ENCODE measurements around the gene GIMAP7.
"Not testable (repeated sequence)": the region's sequence is repeated elsewhere in the genome, so short reads cannot be mapped to it uniquely, and the experiment has no call there.

The GIMAP7 gene

DNA sequence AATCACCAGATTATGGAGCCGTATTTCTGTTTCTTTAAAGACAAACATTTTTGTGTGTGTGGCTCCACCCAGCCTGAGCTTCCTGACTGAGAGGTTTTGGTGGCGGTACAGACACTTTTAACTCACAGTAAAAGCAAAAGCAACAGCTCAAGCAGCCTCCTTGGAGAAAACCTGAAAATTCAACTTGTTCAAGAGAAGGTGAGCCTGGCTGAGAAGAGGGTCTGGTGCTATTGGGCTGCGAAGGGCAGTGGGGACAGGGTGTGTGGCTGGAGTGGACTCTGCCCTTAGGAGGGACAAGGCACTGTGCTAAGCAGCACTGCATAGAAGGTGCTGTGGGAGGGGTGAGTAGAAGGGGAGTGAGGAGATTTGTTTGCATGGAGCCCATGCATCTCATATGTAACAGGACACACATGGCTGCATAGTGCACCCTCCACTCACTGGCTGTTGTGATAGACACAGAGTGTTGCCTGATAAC lies at the start of gene GIMAP7:
TSS of gene GIMAP7 (plus strand) at position 125 of the 475 bp plus-strand sequence. CDS start 5,103 bp downstream, outside the sequence.
- no peak for DNase-seq (ENCODE audit: low read depth)

DNA sequence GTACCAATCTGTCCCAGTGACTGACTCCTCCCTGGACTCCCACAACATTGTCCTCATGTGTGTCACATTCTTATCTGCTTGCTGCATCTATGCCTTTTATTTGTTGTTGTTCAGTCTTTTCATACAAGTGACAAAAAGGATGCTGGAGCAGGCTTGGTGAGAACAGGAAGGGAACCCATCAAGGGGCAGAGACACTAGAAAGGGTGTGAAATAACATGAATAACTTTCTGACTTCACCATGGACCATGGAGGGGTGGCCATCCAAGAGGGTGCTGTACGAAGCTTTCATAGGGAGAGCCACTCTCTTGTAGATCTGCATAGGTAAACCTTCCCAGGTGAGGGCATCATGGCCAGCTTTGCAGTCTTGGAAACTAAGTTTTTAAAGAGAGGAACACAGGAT lies 49.7 kb upstream of the GIMAP7 start:
- no peak for DNase-seq (ENCODE audit: low read depth)

DNA sequence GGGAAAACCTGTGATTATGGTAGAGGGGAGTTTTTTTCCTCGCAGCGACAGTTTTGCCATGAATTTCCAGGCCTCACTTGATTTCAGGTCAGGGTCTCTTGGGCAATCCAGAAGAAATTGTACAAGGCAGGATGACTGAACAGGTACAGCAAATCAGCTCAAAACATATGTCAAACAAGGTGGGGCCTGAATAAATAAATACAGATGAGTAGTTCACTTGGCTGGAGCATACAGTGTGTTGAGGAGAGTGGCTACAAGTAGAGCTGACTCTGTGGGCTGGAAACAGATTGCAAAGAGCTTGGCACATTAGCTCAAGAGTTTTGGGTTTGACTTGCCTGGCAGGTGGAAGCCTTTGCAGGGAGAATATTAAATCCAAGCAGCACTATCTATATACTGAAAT lies 49.3 kb upstream of the GIMAP7 start:
- no peak for DNase-seq (ENCODE audit: low read depth)

DNA sequence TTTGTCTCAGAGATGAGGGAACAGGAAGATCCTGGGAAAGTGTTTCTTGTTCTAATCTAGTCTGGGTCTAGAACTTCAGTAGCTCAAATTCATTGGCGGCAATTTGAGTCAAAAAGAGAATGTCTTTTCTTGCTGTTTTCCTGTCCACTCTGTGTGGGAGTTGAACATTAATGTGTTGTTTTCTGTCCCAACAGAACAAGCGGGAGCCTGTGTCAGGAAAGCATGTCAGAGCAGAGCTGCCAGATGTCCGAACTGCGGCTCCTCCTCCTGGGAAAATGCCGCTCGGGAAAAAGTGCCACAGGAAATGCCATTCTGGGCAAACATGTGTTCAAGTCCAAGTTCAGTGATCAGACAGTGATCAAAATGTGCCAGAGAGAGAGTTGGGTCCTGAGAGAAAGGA lies 48.2 kb upstream of the GIMAP7 start:
- DNase-seq (ENCODE audit: low read depth): no peak

- DNase-seq (ENCODE audit: low read depth): no peak
Observed at GRCh38 chr7:150468241-150468640, 46.4 kb upstream of the GIMAP7 start.

- no peak for DNase-seq (ENCODE audit: low read depth)
Observed at GRCh38 chr7:150471886-150472285, 42.8 kb upstream of the GIMAP7 start.

DNA sequence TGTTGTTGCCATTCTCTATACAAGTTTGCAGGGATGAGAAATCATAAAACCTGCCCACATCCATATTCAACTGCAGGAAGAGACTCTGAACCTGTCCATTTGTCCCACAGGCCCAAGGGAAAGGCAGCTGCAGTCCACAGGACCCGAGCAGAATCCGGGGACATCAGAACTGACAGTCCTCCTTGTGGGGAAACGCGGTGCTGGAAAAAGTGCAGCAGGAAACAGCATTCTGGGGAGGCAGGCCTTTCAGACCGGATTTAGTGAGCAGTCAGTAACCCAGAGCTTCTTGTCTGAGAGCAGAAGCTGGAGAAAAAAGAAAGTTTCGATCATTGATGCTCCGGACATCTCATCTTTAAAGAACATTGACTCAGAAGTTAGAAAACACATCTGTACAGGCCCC lies 40.8 kb upstream of the GIMAP7 start:
- no peak for DNase-seq (ENCODE audit: low read depth)

DNA sequence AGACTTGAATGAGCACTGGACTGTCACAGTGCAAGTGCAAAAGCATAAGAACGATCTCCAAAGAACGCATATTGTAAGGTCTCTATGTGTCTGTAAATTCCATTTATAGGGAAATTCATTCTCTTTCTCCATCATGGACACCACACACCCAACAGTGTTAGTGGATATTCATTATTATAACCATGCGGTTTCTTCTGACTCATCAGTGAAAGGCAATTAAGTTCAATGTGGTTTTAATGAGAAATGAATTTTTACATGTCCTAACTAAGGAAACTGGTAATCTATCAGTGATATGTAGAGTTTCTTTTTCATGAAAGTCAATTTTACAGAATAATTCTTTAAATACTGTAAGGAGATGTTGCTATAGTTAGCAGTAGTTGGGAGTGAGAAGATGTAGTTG lies 38.4 kb upstream of the GIMAP7 start:
- no peak for DNase-seq (ENCODE audit: low read depth)

DNA sequence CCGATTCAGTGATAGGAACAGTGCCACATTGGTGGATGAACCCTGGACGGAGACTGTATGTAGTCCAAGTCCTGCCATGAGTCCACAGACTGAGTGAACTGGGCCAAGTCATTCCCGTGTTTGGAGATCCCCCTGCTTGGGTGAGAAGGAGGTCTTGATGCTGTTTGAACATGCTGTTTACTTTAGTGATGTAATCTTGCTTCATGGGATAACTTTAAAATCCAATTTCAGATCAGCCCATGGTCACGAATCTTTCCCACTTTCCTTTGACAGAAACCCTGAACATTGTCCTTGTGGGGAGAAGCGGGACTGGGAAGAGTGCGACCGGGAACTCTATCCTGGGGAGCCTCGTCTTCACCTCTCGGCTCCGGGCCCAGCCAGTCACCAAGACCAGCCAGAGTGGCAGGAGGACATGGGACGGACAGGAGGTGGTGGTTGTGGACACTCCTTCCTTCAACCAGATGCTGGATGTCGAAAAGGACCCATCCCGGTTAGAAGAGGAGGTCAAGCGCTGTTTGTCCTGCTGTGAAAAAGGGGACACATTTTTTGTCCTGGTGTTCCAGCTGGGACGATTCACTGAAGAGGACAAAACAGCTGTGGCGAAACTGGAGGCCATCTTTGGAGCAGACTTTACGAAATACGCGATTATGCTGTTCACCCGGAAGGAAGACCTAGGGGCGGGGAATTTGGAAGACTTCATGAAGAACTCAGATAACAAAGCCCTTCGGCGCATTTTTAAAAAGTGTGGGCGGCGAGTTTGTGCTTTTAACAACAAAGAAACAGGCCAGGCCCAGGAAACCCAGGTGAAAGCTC lies 37.6 kb upstream of the GIMAP7 start:
- no peak for DNase-seq (ENCODE audit: low read depth)

DNA sequence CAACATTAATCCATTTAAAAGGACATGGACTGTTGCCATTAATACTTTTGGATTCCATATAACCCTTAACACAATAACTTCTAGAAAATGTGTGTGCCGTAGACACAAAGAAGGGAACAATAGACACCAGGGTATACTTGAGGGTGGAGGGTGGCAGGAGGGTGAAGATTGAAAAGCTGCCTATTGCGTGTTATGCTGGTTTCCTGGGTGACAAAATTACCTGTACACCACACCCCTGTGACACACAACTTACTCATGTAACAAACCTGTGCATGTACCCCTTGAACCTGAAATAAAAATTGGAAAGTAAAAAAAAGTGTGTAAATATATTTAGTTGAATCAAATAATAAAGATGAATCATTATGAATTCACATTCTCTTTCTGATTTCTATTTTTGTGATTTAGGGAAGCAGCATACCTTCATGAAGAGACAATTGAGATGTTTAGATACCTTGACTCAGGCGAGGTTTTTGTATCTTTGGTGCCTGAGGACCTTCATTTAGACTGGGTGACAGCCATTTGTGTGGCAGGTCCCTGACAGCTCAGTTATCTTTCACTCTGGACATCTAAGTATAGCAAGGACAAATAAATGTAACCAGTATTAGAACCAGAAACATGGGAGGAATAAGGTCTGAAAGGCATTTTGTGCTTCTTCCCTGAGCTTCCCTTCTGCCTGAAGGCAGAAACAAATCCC lies 35.5 kb upstream of the GIMAP7 start:
- no peak for DNase-seq (ENCODE audit: low read depth)

GRCh38 chr7:150481186-150481920 lies 33.3 kb upstream of the GIMAP7 start:
- no peak for DNase-seq (ENCODE audit: low read depth)

DNA sequence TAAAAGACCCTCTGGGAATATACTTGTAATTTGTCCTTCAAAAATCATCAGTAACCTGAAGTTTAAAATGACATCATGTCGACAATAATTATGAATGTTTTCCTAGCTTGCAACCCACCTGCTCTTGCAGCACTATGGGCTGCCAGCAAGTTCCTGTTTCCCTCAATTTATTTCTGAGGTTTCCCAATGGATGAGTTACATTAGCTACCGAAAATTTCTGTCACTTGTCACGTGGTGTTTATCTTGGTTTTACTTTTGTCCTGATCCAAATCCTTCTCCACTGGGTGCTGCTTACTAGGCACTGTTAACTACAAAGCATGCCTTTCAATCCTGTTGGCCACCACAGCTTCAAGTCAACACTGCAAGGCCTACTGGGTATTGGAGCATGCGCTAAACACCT lies 32.8 kb upstream of the GIMAP7 start:
- DNase-seq (ENCODE audit: low read depth): no peak

GRCh38 chr7:150483514-150483913 lies 31.2 kb upstream of the GIMAP7 start:
- DNase-seq (ENCODE audit: low read depth): not testable (repeated sequence)

- not testable (repeated sequence) for DNase-seq (ENCODE audit: low read depth)
Observed at GRCh38 chr7:150484071-150484470, 30.6 kb upstream of the GIMAP7 start.

GRCh38 chr7:150487625-150488024 lies 27.0 kb upstream of the GIMAP7 start:
- no peak for DNase-seq (ENCODE audit: low read depth)

DNA sequence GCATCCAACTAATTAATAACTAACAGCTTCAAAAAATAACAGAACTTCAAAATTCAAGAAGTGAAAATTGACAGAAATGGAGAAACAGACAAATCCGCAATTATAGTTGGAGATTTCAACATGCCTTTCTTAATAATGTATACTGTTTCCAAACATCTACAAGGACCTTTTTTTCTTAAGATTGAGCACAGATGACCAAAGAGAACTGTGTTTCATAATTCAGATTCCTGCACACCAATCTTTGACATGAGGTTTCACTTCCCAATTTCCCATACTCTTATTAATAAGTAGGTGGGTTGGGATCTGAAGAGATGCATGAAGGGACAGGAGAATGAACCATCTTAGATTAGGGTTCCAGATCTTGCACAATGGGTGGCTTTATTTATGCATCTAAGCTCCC lies 24.9 kb upstream of the GIMAP7 start:
- no peak for DNase-seq (ENCODE audit: low read depth)

DNA sequence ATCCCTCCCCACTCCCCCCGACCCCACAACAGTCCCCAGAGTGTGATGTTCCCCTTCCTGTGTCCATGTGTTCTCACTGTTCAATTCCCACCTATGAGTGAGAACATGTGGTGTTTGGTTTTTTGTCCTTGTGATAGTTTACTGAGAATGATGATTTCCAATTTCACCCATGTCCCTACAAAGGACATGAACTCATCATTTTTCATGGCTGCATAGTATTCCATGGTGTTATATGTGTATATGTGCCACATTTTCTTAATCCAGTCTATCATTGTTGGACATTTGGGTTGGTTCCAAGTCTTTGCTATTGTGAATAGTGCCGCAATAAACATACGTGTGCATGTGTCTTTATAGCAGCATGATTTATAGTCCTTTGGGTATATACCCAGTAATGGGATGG lies 21.2 kb upstream of the GIMAP7 start:
- not testable (repeated sequence) for DNase-seq (ENCODE audit: low read depth)

DNA sequence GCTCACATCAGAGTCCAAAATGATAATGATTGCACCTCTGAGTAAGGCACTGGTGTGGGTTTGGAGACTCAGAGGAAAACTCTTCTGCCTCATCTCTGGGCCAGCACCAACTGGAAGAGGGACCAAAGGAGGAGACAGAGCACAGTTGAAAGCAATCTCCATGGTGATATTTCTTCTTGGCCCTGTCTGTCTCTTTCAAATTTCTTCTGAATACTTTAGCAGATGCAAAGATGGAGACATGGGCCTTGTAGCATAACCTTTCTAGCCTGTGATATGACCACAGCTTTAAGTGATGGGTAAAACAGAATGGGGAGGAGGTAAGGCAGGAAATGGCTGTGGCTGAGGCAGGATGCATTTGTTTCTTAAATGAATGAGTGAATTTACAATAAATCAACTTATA lies 12.2 kb upstream of the GIMAP7 start:
- DNase-seq (ENCODE audit: low read depth): no peak

DNA sequence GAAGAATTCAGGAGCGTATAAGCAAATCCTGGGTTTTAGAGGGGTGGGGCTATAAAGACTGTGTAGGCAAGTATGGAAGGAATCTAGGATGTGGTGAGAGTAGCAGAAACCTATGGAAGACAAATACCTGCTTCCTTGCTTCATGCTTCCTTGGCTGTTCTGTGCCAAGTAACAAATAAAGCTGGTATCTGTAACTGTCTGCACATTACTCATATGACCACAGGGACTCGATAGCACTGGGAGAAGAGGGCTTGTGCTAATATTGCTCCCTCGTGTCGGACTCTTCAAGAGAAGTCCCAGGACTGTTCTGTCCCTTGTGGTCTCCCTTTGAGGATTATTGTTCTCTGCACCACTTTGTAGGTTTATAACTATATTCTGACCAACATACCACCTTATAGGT lies 11.5 kb upstream of the GIMAP7 start:
- no peak for DNase-seq (ENCODE audit: low read depth)

DNA sequence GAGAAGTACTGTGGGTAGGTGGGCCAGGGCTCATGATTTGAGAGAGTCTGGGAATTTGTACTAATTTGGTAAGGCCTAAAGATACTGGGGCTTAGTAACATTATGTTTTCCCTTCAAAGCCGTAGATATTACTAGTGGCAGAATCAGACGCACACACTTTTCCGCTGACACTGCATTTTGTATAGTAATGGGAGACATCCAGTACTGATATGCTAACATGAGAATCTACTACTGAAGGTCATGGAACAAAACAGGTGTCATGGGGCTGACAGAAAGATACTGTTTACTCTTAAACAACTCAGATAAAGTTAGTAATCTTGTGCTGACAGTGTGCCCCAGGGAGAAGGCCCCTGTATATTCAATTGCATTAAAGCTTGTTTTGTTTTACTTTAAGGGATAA lies 11.1 kb upstream of the GIMAP7 start:
- no peak for DNase-seq (ENCODE audit: low read depth)

GRCh38 chr7:150507947-150508602 lies 6.6 kb upstream of the GIMAP7 start:
- DNase-seq (ENCODE audit: low read depth): no peak

DNA sequence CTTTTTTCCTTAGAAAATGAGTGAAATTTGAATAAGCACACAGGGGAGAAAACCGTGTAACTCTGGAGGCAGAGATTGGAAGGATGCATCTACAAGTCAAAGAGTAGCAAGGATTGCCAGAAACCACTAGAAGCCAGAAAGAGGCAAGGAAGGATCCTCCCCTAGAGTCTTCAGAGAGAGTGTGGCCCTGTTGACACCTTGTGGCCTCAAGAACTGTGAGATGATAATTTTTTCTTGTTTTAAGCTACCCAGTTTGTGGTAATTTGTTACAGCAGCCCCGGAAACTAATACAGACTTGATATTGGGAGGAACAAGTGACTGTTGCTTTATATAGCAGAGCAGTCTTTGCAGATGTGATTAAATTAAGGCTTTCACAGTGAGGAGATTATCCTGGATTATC lies 3.6 kb upstream of the GIMAP7 start:
- no peak for DNase-seq (ENCODE audit: low read depth)

Data from HS-5 (cell line).